ENCODE results near the gene OCA2.

- TF ChIP-seq CTCF (IDR thresholded peaks at IDR 0.05) (no peak), SIN3A (IDR thresholded peaks at IDR 0.05; ENCODE audit: borderline replicate concordance, insufficient read depth, low read depth, low read length) (no peak), POLR2AphosphoS5 (IDR thresholded peaks at IDR 0.05; ENCODE audit: low read depth, low read length) (no peak), REST (IDR thresholded peaks at IDR 0.05; ENCODE audit: insufficient read depth in 1 of 2, low read depth in 2 of 2, low read length in 1 of 2) (no peak)
Observed at GRCh38 chr15:27833974-27834373, 265.1 kb downstream of the OCA2 start.

All from Panc1 (cell line).